GM21360 (cell line): ENCODE results near the gene HTATIP2.
"Not testable (repeated sequence)": the region's sequence is repeated elsewhere in the genome, so short reads cannot be mapped to it uniquely, and the experiment has no call there.

Experiments
- ATAC-seq: cut with Tn5 transposase; IDR thresholded peaks from one replicate; pipeline ENCODE4 v1.9.1; 2021; ENCODE audit warnings: mild to moderate bottlenecking, moderate library complexity; ENCODE audit not compliant: unreplicated experiment

HTATIP2 gene

DNA sequence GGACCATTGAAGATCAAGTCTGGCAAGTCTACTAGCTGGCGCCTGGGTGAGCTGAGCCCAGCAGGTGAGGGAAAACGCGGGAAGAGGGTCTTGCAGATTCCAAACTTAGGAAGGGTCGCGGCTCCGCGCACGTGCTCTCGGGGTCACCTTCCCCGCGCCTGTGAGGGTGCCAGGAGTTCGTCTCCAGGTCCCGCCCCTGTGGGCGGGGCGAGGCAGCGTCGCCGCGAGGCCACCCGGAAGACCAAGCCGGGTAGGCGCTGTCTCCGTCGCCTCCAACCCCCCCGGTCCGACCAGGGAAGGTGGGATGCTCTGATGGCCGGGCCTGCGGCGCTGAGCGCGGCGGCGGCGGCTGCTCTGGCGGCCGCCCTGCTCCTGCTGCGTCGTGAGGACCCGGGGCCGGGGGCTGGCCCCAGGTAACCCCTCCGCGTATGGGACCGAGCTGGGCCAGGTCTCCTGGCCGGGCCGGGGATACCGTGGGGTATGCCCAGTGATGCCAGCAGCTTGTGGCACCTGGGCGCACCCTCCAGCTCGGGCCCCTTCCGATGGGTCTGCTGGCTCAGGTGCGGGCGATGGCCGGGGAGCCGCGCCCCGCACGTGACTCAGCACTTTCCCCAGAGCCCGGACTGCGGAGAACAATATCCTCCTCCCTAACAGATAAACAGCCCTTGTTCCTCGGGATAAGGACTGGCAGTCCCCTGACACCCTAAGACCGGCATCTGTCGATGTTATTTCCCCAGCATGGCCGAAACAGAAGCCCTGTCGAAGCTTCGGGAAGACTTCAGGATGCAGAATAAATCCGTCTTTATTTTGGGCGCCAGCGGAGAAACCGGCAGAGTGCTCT is at the start of gene HTATIP2:
Gene HTATIP2 (plus strand): TSS at position 215 of the 841 bp plus-strand sequence. CDS start 524 bp downstream, at position 739.
- peak; percentile 95 for ATAC-seq

DNA sequence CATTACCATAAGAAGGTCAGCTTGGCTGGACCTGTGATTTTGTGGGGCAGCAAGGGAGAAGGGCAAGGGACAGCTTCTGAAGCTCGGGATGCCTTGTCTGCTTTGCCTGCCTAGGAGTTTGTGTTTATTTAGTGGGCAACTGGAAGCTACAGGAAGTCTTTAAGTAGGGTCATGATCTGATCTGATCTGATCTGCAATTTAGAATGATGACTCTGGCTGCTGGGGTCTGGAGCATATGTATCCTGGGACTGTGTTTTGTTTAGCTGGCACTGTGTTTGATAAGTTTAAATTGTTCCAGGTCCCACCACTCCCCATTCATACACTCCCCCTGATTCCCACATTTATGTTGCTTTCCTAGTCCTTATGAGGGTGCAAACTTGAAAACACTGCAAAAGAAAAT is 47.7 kb upstream of the HTATIP2 start:
- no peak for ATAC-seq

DNA sequence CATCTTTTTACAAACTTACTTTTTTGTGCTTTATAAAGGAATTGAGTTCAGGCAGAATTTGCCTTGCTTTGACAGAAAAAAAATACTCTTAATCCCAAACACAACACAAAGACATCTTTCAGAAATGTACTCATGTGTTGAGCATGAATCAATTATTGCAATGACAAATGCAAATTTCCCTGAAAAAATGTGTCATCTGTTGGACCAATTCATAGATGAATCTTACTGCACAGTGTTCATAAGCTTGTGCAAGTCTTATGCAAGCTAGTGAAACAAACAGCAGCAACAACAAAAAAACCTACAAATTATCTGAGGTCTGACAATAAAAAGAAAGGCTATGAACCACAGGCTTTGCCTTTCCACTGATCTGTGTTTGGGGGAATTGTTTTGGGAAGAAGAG is 42.3 kb upstream of the HTATIP2 start:
- ATAC-seq: no peak

DNA sequence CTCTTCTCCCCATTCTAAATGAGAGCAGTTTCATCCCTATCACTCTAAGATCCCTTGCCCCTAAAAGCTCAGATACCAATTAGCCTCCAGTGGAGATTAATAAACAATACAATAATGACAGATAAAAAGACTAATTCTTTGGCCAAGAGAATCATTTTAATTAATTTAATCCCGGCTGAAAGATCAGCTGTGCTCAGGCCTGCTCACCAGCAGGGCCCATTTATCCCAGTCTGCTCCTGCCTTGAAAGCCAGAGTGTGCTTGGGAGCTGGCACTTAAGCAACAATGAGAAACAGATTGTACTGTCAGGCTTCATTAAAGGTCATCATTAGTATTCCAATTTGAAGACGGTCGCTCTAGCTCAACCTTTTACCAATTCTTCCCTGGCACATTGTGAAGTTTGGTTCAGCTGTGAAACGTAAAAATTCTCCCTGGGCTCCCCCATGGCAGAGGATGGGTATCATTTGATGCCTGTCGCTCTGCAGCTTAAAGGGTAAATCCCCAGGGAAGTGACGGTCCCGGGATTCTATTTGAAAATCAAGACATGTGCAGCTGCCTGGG is 36.1 kb upstream of the HTATIP2 start:
- no peak for ATAC-seq

DNA sequence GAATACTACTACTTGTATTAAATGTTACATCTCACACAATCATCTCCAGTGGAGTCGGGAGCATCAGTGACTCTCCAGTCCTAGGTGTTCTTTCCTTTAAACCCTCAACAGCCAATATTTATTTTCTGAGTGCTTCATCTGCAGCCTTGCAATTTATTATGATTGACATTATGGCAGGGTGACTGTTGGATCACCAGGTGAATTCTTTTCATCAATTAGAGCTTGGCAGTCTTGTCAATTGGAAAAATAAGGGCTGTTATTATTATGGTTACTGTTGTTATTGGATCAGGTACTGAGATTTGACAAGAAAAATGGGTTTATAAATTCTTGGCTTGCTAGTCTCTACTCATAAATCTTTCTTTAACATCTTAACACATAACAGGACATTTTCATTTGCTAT is 27.5 kb upstream of the HTATIP2 start:
- ATAC-seq: no peak

DNA sequence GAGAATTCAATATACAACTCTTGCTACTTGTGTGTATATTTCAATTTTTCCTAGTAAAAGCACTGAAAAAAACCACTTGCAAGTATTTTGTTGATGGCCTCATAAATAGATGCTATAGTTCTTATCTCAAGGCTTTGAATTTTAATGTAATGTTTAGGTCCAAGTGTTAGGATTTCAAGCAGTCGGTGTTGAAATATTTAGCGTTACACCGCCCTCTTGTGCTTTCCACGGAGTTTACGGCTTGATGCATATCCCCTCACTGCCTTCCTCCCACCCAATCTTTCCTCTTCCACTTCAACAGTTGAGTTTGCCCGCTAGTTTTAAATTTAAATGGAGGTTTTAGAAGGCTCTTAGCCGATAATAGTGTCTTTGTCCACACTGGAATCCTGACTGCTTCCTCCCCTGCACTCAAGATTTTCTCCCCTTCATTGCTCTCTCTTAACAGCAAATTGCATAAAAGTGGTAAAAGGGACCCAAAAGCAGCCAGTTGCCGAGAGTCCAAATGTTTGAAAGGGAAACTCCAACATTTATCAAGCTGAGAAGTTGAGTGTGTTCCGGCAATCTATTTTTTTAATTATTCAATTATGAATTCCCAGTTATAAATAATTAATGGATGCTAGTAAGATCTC is 25.9 kb upstream of the HTATIP2 start:
- ATAC-seq: no peak

DNA sequence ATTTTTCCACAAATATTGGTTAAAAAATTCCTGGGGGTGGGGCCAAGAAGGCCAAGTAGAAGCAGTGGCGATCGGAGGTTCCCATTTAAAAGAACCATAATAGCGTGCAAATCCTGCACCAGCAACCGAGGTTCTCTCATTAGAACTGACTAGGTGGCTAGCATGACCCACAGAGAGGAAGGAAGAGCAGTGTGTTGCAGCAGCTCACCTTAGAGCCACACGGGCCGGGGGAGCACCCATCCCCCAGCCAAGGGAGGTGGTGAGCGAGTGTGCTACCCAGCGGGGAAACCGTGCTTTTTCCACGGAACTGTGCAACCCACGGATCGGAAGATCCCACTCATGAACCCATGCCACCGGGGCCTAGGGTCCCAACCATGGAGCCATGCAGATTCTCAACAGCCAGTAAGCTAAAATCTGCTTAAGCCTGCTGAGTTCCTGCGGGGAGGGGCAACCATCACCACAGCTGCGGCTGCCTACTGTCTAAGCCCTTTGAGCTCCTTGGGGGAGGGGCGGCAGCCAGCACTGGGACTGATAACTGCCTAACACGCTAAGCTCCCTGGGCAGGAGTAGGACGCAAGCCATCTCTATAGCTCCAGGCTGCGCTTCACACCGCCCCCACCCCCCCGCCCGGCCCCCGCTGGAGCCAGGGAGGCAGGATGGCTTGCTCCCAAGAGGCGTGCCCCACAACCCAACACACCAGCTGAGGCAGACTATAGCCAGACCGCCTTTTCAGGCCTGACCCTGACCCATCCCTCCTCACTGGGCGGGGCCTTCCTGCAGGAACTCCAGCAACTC is 21.0 kb upstream of the HTATIP2 start:
- no peak for ATAC-seq

DNA sequence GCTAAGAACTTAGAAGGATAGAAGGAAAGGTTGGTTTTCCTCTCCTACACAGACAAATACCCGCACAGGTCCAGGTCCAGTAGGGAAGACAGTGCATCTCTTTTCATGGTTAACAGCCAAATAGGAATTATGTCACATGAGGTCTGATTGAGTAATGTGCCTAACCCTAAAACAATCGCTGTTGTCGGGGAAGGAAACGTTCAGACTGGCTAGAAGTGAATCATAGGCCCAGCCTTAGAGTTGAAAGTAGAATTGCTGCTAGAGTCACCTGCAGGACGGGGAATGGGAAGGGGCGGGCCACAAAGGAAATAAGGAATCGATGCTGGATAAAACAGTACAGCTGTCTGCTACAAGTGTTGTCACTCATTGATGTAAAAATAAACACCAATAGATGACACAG is 12.4 kb upstream of the HTATIP2 start:
- no peak for ATAC-seq

DNA sequence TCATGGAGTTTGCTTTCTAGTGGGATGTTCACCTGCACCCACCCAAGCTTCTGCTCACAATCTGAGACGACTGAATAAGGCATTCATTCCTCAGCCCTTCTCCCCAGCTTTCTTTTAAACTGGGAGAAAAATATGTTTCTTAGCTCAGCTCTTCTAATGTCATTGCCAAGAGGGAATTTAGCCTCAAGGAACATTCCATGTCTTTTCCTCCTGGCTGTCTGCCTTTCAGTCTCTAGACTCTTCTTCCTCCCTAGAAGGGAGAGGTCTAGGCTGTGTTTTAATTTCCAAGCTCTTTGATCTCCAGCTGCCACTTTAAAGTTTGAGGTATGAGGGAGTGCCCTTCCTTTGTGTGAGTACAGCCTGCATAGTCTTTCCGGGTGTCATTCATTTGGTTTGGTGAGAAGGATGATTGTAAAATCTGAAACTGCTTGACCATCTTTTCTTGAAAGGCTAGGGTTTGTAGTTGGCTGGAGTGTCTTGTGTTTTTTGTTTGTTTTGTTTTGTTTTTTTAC is 11.7 kb upstream of the HTATIP2 start:
- ATAC-seq: no peak

DNA sequence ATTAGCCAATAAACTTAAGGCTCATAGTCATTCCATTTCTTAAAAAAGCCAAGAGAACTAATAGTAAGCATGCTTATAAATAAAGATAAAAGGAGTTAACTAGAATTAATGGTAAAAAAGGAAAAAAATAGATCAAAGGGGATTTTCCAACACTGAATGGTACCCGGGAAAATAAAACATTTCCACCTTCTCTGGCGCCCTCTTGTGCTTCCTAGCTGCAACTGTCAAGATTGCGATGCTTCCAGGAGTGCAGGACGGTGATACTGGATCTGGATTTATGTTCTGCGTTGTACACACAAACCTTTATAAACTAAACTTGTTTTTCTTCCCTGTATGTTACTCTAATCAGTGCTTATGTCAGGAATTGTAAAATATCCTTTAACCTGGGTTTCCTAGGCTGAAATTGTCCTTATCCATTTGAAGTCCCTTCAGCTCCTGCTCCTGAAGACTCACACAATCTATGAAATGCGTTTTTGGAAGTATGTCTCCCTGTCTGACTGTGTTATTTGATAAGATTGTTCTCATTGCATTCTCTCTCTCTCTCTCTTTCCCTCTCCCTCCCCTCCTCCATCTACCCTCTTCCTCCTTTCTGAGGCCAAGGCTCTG is 9.6 kb upstream of the HTATIP2 start:
- no peak for ATAC-seq

DNA sequence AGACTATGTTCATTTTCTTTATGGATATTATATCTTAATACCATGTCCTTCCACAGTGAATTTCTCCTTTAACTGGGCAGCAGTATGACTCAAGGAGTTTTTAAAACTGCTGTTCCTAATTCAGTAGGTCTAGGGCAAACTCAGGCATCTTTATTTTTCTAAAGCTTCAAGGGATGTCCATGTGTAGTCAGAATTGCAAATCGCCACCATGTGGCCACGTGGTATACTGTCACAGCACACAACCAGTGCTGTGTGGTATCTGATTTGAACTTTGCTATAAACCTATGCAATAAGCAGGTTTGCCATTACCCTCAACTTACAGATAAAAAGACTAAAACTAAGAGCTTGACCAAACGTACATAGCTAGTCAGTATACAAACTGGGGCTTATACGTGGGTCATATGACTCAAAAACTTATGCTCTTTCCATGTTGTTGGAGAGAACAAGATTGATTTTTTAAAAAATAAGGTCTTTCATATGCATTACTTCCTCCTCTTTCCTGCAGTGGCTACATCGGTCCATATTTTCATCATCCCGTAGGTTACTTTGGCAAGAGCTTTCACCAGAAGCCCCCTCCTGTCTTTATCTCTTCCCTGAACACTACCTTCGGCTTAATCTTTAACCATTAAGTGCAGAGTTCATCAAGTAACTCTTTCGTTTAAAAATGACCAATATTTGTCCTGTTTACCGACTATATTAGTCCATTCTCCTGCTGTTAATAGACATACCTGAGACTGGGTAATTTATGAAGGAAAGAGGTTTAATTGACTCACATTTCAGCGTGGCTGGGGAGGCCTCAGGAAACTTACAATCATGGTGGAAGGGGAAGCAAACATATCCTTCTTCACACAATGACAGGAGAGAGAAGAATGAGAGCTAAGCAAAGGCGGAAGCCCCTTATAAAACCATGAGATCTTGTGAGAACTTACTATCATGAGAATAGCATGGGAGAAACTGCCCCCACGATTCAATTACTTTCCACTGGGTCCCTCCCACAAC is 8.0 kb upstream of the HTATIP2 start:
- peak; percentile 87 for ATAC-seq

DNA sequence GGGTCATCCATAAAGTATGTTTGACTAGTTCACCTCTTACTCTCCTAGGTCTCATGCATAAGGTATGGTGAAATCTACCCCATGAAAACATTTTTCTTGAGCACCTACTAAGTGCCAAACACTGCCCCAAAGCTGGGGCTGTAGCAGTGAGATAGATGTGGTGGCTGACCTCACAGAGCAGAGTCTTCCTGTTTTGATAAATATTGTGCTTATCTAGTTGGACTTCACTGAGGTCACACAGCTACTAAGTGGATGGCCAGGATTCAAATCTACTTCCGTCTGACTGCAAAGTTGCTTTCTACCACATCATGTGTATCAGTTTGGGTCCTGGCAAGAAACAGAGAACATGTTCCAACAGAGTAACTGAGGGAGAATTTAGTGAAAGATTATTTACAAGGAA is 6.4 kb upstream of the HTATIP2 start:
- ATAC-seq: no peak

DNA sequence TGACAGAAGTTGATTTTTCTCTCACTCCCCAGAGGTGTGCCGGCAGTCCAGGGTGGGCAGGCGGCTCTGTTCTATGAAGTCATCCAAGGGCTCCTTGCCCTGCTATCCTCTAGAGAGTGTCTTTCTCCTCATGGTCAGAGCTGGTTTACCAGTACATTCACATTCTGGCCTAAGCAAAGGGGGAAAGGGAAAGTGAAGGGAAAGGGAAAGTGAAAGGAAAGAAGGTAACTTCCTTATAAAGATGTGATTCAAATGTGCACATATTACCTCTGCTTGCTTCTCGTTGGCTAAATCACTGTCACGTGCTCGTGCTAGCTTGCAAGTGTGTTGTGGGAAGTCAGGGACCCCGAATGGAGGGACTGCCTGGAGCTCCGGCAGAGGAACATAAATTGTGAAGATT is 2.9 kb upstream of the HTATIP2 start:
- no peak for ATAC-seq

DNA sequence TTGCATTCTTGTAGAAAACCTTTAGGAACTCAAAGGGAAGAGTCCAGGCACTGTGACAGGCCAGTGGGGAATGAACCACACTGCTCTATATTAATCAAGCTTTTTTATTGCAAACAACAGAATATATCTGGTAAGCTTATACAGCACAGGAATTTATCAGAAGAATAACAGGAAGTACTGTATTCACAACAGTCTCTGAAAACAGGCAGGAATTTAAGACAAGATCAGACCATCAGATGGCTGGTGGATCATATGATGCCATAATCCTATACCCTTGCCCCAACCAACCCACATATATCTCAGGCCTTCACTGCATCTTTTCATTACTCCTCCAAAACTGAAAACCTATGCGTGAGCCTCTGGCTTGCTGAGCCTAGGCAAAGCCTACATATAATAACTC is 1.0 kb upstream of the HTATIP2 start:
- no peak for ATAC-seq

DNA sequence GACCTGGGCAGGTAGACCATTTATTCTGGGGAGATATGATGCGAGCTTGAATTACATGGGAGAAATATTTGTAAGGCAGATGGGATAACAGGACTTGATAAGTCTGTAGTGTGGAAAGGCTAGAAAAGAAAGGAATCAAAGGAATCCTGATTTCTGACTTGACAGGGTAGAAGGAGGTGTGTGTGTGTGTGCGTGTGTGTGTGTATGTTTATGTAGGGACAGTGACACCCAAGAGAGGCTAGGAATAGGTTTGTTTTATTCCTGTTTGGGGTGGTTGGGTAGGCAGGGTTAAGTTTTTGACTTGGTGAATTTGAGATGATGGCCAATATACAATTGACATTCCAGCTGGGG is 390 bp upstream of the HTATIP2 start:
- ATAC-seq: no peak

DNA sequence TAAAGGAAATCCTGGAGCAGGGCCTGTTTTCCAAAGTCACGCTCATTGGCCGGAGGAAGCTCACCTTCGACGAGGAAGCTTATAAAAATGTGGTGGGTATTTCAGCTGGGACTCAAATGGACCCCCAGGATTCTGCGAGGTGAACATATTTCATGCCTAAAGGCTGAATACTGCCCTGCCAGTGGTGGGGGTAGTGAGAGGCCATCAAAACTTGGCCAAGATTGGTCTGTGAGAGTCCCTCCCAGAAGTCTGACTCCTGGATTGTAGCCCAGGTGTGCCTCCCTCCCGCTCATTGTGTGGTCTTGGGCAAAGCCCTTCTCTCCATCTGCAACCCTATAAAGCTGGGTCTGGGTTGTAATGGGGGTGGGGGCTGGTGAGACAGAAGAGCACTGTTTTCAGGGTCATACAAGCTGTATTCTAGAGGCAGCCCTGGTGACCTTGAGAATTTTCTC is 853 bp downstream of the HTATIP2 start:
- no peak for ATAC-seq

DNA sequence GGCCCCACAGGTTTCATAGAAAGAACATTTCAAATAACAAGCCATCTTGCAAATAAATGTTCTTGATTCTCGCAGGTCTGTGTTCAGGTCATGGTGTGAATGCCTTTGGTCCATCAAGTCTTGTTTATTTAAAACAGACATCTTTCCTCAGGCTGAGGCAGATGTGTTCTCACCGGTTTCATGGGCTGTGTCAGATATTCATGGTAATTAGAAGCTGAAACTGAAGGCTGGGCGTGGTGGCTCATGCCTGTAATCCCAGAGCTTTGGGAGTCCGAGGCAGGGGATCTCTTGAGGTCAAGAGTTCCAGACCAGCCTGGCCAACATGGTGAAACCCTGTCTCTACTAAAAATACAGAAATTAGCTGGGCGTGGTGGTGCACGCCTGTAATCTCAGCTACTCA is 2.0 kb downstream of the HTATIP2 start:
- ATAC-seq: not testable (repeated sequence)

DNA sequence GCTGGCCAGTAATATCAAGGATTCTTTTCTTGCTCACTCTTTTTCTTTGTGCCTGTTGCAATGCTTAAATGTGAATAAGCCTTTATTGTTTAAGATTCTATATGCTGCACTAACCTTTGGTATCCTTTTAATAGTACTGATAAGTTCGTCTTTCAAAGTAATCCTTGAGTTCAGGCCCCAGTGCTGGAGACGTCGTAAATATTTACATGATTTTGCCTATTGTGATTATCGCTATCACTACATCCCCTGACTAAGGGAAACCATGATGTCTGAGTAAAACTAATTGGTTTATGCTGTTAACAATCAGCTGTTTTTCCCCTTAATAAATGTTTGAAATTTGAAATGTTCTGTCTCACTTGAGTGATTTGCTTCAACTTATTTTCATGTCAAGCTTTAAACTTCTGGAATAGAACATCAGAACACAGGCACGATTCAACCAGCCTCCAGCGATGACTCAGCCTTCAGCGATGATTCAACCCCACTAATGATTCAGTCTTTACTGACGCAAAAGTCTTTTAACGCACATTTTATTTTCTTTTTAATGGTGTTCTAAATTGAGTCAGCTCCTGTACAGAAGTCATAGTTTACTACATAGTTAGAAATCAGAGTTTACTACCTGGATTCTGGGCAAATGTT is 3.9 kb downstream of the HTATIP2 start:
- no peak for ATAC-seq

DNA sequence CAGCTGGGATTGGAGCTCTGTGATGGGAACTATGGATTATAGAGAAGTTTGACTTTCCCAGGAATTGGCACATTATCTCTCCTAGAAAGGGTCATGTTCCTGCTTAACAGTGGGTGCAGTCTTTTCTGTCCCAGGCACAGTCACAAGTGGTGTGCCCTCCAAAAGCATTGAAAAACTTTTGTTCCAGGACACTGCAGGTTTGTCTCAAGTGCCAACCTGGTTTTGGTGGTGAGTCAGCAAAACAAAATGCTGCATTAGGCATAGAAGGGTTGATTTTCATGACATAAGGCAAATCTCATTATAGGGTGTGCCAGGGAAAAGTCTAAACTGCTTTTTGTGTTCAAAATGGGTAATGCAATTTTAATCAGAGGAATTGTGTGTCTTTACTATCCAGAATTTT is 4.9 kb downstream of the HTATIP2 start:
- ATAC-seq: no peak
